GM12874 (cell line): ENCODE results near the gene BTBD2.

Source experiments
- CTCF ChIP-seq: IDR thresholded peaks from 2 replicates; pipeline ENCODE4 v1.5.1; 2011; ENCODE audit warnings: low read depth, mild to moderate bottlenecking, control low read depth, low read length, moderate library complexity; ENCODE audit not compliant: insufficient read depth

BTBD2 gene

GRCh38 chr19:1997353-1998233 is 17.9 kb downstream of the BTBD2 start:
- TF ChIP-seq CTCF: no peak

GRCh38 chr19:1992759-1993260 is 22.7 kb downstream of the BTBD2 start:
- TF ChIP-seq CTCF: no peak

- TF ChIP-seq CTCF: no peak
These were observed 24.2 kb downstream of the BTBD2 start for GRCh38 chr19:1991018-1991913.

GRCh38 chr19:1990230-1991017 is 25.1 kb downstream of the BTBD2 start:
- no peak for TF ChIP-seq CTCF

- TF ChIP-seq CTCF: no peak
These were observed 25.8 kb downstream of the BTBD2 start for GRCh38 chr19:1989513-1990229.

GRCh38 chr19:1987197-1988187 is 28.0 kb downstream of the BTBD2 start:
- no peak for TF ChIP-seq CTCF
